Measurements from ENCODE around the gene TTC14.

GRCh38 chr3:180600473-180600872 is 1.5 kb upstream of the TTC14 start:
- TF ChIP-seq CTCF (IDR thresholded peaks at IDR 0.05) (no peak), POLR2A (IDR thresholded peaks at IDR 0.05) (no peak), EP300 (IDR thresholded peaks at IDR 0.05; ENCODE audit: low read depth) (no peak)
